GM23338 (cell line): ENCODE measurements around the gene NARS2. TPM values are rescaled to one million over a fixed set of nuclear protein-coding genes. Genes with fewer than 3 reads are reported as not detected.

ENCODE experiments used
- ATAC-seq: fragments of 200-7000 bp; cut with Tn5 transposase; 3 replicates; pipeline ENCODE4 v1.9.1; 2020
- DNase-seq: peaks from one replicate; pipeline ENCODE4 v3.0.0-alpha.2; 2015; ENCODE audit warnings: low spot score
- H2AFZ ChIP-seq: fragments of 200-600 bp; sonication (generic); 2 replicates; pipeline ENCODE4 v1.8.0; 2016; ENCODE audit warnings: antibody characterized with exemption, mild to moderate bottlenecking, moderate library complexity
- H3F3A ChIP-seq: fragments of 200-600 bp; sonication (generic); replicated peaks from 2 replicates; pipeline ENCODE4 v1.8.0; 2017; ENCODE audit warnings: antibody characterized with exemption, mixed run types, low read depth
- H3K27ac ChIP-seq: fragments of 200-600 bp; sonication (generic); 2 replicates; pipeline ENCODE4 v1.6.1; 2016; ENCODE audit warnings: low read depth
- H3K27me3 ChIP-seq: fragments of 200-600 bp; sonication (generic); 2 replicates; pipeline ENCODE4 v1.8.0; 2016; ENCODE audit warnings: mild to moderate bottlenecking, mixed run types, moderate library complexity; ENCODE audit not compliant: insufficient read depth
- H3K36me3 ChIP-seq: fragments of 200-600 bp; sonication (generic); 2 replicates; pipeline ENCODE4 v1.8.0; 2016; ENCODE audit warnings: mild to moderate bottlenecking; ENCODE audit not compliant: insufficient read depth
- H3K4me1 ChIP-seq: fragments of 200-600 bp; sonication (generic); 2 replicates; pipeline ENCODE4 v1.8.0; 2016; ENCODE audit warnings: mild to moderate bottlenecking, moderate library complexity; ENCODE audit not compliant: insufficient read depth
- H3K4me2 ChIP-seq: fragments of 200-600 bp; sonication (generic); 2 replicates; pipeline ENCODE4 v1.7.1; 2017; ENCODE audit warnings: mixed run types
- H3K4me3 ChIP-seq: fragments of 200-600 bp; sonication (generic); 2 replicates; pipeline ENCODE4 v1.6.1; 2016; ENCODE audit warnings: mixed run types
- H3K79me2 ChIP-seq: fragments of 200-600 bp; sonication (generic); replicated peaks from 2 replicates; pipeline ENCODE4 v1.8.0; 2017; ENCODE audit warnings: mild to moderate bottlenecking; ENCODE audit not compliant: insufficient read depth
- H3K9me2 ChIP-seq: fragments of 200-600 bp; sonication (generic); 2 replicates; pipeline ENCODE4 v1.8.0; 2017; ENCODE audit not compliant: insufficient read depth
- H4K20me1 ChIP-seq: fragments of 200-600 bp; sonication (generic); replicated peaks from 2 replicates; pipeline ENCODE4 v1.8.0; 2017; ENCODE audit warnings: mild to moderate bottlenecking; ENCODE audit not compliant: insufficient read depth
- H3K27ac Mint-ChIP-seq: 2 replicates; pipeline ENCODE4 v1.8.0; 2020; ENCODE audit warnings: inconsistent platforms, mild to moderate bottlenecking, moderate library complexity, mixed read lengths
- H3K27me3 Mint-ChIP-seq: 3 replicates; pipeline ENCODE4 v1.8.0; 2022; ENCODE audit warnings: low read depth, mild to moderate bottlenecking, moderate library complexity, mixed read lengths, inconsistent platforms; ENCODE audit not compliant: insufficient read depth, poor library complexity
- H3K36me3 Mint-ChIP-seq: 3 replicates; pipeline ENCODE4 v1.8.0; 2021; ENCODE audit warnings: low read depth, mild to moderate bottlenecking, inconsistent platforms, moderate library complexity, mixed read lengths
- H3K4me1 Mint-ChIP-seq: 3 replicates; pipeline ENCODE4 v1.8.0; 2020; ENCODE audit warnings: mild to moderate bottlenecking, inconsistent platforms, mixed read lengths
- H3K4me3 Mint-ChIP-seq: 3 replicates; pipeline ENCODE4 v1.8.0; 2021; ENCODE audit warnings: moderate library complexity, mild to moderate bottlenecking, inconsistent platforms, mixed read lengths
- H3K9me3 Mint-ChIP-seq: 3 replicates; pipeline ENCODE4 v1.8.0; 2020; ENCODE audit warnings: moderate library complexity, mild to moderate bottlenecking, inconsistent platforms, mixed read lengths
- CREB1 ChIP-seq: fragments of 250-450 bp; sonication (Bioruptor Pico); IDR thresholded peaks from 2 replicates; pipeline ENCODE4 v1.5.0; 2020; ENCODE audit warnings: low read depth, mild to moderate bottlenecking, moderate library complexity
- CTCF ChIP-seq, 2 experiments: fragments of 200-600 bp in 1 of 2; sonication (generic) in 1 of 2; conservative IDR thresholded peaks; 2 replicates each; pipeline versions ENCODE4 v1.5.1 to v1.6.1; 2016 to 2017; ENCODE audit warnings: antibody characterized with exemption in 2 of 2, low read depth in 2 of 2, mild to moderate bottlenecking in 2 of 2, moderate library complexity in 1 of 2
- ETS1 ChIP-seq: IDR thresholded peaks from 2 replicates; pipeline ENCODE4 v1.6.1; 2016; ENCODE audit warnings: antibody characterized with exemption
- EZH2phosphoT487 ChIP-seq: fragments of 200-600 bp; sonication (generic); IDR thresholded peaks from one replicate; pipeline ENCODE4 v1.8.1; 2018; ENCODE audit warnings: antibody characterized with exemption; ENCODE audit not compliant: unreplicated experiment
- JUNB ChIP-seq: IDR thresholded peaks from one replicate; pipeline ENCODE4 v1.6.1; 2016; ENCODE audit warnings: antibody characterized with exemption; ENCODE audit not compliant: unreplicated experiment
- NANOG ChIP-seq: IDR thresholded peaks from 2 replicates; pipeline ENCODE4 v1.6.1; 2016; ENCODE audit warnings: antibody characterized with exemption, borderline replicate concordance
- POLR2AphosphoS5 ChIP-seq: IDR thresholded peaks from 2 replicates; pipeline ENCODE4 v1.6.1; 2016; ENCODE audit warnings: antibody characterized with exemption, low read depth
- REST ChIP-seq: IDR thresholded peaks from one replicate; pipeline ENCODE4 v1.6.1; 2018; ENCODE audit warnings: antibody characterized with exemption; ENCODE audit not compliant: unreplicated experiment
- STAT1 ChIP-seq: IDR thresholded peaks from one replicate; pipeline ENCODE4 v1.6.1; 2016; ENCODE audit warnings: antibody characterized with exemption; ENCODE audit not compliant: unreplicated experiment
- ZNF114 ChIP-seq: fragments of 250-450 bp; sonication (Bioruptor Pico); IDR thresholded peaks from 2 replicates; pipeline ENCODE4 v1.5.0; 2020; ENCODE audit warnings: mild to moderate bottlenecking, moderate library complexity
- ZNF331 ChIP-seq: fragments of 250-450 bp; sonication (Bioruptor Pico); IDR thresholded peaks from 2 replicates; pipeline ENCODE4 v1.5.0; 2020; ENCODE audit warnings: low read depth, mild to moderate bottlenecking, moderate library complexity
- polyA plus RNA-seq: library from polyadenylated mRNA; unstranded; fragments of >200 nt; fragmentation: Nextera tagmentation; extraction: Ambion mirVana; gene quantifications from 2 replicates; pipeline ENCODE4 v1.2.1, GENCODE V29; 2016
- total RNA-seq: library from RNA; depleted of rRNA; stranded (reverse); fragments of >200 nt; shearing (Covaris generic); gene quantifications from 2 replicates; pipeline ENCODE4 v1.2.3, GENCODE V29; 2014

NARS2 gene
- total and polyA plus RNA-seq, 2 experiments from 2014 or later: 45.7 to 62.0 TPM

- no peak for TF ChIP-seq CTCF (conservative IDR thresholded peaks at IDR 0.05; ENCODE audit: low read depth in 2 of 2)
- TF ChIP-seq POLR2AphosphoS5: no peak
- TF ChIP-seq REST: no peak
- no peak for TF ChIP-seq ZNF331 (CRISPR knock-in tag)
- no peak for TF ChIP-seq ZNF114
Observed at GRCh38 chr11:78403781-78404180, 170.9 kb downstream of the NARS2 start (continued).

- Mint-ChIP-seq H3K4me1 (peaks cover 20% of the 10 kb centered on the region), H3K27ac (no peak overlapping the region), H3K27me3 (peaks cover 17% of the 10 kb centered on the region), H3K36me3 (no peaks in the 10 kb centered on the region; the same call in 2 of the 3 replicates), H3K9me3 (peaks cover 3% of the 10 kb centered on the region; the same call in 2 of the 3 replicates), H3K4me3 (no peak overlapping the region)
- H3K9me2 ChIP-seq: no peaks in the 10 kb centered on the region
- no peak overlapping the region for H3K27ac ChIP-seq
- TF ChIP-seq NANOG (no peak), CREB1 (CRISPR knock-in tag) (no peak), JUNB (no peak), ETS1 (no peak), CTCF (conservative IDR thresholded peaks at IDR 0.05; ENCODE audit: low read depth in 2 of 2) (no peak), ZNF331 (CRISPR knock-in tag) (no peak), EZH2phosphoT487 (no peak), STAT1 (no peak)
- DNase-seq: no peak
- no peak overlapping the region for H3K4me3 ChIP-seq
- ATAC-seq: no peak
- no peak overlapping the region for H3K4me2 ChIP-seq
- H3K4me1 ChIP-seq: peaks cover 13% of the 10 kb centered on the region; the same call in 1 of the 2 replicates
- H3K36me3 ChIP-seq: no peaks in the 10 kb centered on the region
- peaks cover 20% of the 10 kb centered on the region; the same call in 1 of the 2 replicates for H3K27me3 ChIP-seq
- no peak overlapping the region for H2AFZ ChIP-seq
- no peaks in the 10 kb centered on the region; the same call in 1 of the 2 replicates for H4K20me1 ChIP-seq
- peaks cover 7% of the 10 kb centered on the region; the same call in 1 of the 2 replicates for H3K79me2 ChIP-seq
- H3F3A ChIP-seq: no peaks in the 10 kb centered on the region
Observed at GRCh38 chr11:78402847-78403246, 171.8 kb downstream of the NARS2 start.
